Stimulated activated CD8-positive, alpha-beta memory T cell treated with anti-CD3 and anti-CD28 coated beads, Interleukin-4, amount 100 ng/mL, for 48 hours (primary cell): Measurements from ENCODE around the gene PNMT.
A peak's percentile ranks its signal among the peaks of the same experiment; 100 is the strongest.

Experiments
- DNase-seq: peaks from one replicate; pipeline ENCODE4 v3.0.0-alpha.2; 2020

Gene PNMT

GRCh38 chr17:39634384-39634871 lies 33.8 kb upstream of the PNMT start:
- DNase-seq: no peak

DNA sequence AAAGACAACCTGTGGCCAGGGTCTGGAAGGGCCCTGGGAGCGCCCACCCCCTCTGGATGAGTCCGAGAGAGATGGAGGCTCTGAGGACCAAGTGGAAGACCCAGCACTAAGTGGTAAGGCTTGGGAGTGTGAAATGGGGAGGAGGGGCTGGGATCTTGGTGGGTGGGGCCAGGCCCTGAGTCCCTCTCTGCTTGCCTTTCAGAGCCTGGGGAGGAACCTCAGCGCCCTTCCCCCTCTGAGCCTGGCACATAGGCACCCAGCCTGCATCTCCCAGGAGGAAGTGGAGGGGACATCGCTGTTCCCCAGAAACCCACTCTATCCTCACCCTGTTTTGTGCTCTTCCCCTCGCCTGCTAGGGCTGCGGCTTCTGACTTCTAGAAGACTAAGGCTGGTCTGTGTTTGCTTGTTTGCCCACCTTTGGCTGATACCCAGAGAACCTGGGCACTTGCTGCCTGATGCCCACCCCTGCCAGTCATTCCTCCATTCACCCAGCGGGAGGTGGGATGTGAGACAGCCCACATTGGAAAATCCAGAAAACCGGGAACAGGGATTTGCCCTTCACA lies 32.6 kb upstream of the PNMT start:
- no peak for DNase-seq

DNA sequence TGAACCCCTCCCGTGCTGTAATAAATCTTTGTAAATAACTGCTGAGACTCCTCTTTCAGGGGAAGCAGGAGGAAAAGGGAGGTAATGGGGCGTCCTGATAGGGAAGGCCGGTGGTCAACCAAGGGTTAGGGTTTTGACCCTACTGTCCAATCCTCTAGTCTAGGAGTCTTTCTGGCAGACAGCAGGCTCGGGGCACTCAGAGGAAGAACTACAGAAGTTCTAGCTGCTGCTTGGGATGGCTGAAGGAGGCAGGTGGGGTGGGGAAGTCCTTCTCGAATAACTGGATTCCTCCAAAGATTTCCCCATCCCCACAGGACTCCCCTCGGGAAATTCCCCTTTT lies 31.7 kb upstream of the PNMT start:
- peak; percentile 40 for DNase-seq

DNA sequence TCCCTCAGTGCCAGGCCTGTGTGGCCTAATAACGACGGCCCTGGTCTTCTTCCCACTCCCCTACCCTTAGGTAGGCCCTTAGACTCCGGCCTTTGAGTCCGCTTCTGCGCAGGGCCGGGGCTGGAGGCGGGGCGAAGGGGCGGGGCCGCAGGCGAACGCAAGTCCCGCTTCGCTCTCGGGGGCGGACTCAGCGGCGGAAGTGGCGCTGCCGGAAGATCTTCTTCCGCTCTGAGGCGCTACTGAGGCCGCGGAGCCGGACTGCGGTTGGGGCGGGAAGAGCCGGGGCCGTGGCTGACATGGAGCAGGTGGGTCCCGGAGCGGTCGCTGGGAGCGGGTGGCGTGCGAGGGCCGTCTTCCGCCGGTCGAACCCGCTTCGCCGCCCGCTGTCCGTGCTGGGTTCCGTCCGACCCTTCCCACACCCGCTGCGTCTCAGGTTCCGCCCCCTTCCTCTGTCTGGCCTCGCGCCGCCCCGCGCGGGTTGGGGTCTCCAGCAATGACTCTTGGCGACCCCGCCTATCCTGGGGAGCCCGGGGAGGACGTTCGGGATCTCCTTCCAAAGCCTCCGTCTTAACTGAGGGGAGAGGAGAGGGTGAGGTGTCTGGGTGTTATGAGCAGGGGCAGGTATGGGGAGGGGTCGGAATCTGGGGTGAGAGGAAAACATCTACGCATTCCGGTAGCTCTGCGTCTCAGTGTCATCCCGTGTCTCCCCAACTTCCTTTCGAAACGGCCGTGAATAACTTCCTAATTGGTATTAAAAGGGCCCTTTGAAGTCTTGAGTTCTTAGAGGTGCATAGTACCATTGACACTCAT lies 31.1 kb upstream of the PNMT start, which contains the start of gene STARD3:
TSS of gene STARD3 (plus strand) at position 218 of the 810 bp plus-strand sequence. CDS start 16,388 bp downstream, outside the sequence.
- DNase-seq: peak; percentile 95

- no peak for DNase-seq
Observed at GRCh38 chr17:39638317-39638716, 29.9 kb upstream of the PNMT start.

DNA sequence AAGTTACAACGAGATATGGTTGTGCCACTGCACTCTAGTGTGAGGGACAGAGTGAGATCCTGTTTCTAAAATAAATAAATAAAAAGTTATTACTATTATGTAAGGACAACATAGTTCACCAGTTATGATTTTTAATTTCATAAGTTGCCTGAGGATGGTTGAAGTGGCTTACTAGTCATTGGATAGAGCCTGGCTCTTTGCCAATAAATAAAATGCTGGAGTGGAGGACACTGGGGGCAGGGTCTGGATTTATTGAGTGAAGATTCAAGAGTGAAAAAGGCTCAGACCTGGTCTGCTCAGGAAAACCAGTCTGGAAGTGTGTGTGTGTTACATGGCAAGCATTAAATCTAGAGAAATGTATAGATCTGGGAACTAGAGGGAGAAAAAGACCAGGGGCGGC lies 29.2 kb upstream of the PNMT start:
- no peak for DNase-seq

DNA sequence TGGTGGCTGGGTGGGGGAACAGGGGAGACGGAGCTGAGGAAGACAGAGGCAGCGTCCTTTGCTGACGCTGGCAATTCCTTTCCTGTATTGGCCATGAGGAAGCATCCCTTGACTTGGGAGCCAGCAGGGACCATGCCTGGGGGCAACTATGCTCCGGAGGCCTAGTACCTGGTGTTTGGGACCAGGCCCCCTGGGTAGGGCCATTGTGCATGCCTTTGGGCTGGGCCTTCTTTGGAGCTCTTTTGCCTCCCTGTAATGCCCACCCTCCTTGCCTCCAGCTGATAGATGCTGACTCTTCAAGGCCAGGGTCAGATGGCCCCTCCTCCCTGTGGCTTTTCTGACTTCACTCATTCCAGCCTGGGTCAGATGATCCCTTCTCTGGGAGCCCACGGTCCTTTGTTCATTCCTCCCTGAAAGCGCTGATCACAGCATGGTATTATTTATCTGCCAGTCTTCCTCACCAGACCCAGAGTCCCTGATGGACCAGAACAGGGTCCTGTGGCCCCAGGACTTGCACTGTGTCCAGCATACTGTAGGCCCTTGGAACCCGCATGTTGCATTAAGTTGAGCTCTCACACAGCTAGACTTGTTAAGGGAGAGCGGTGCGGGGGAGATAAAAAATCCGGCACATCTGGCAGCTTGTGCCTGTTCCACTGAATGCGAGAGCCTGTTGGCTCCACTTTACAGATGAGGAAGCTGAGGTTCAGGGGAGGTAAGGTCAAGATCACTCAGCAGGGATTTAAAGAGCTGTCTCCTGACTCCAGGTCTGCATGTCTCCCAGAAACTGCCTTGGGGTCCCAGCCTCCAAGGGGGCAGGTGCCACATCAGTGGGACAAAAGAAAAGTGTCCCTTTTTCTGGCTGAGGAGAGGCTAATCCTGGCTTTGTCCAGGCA lies 28.4 kb upstream of the PNMT start:
- DNase-seq: no peak

DNA sequence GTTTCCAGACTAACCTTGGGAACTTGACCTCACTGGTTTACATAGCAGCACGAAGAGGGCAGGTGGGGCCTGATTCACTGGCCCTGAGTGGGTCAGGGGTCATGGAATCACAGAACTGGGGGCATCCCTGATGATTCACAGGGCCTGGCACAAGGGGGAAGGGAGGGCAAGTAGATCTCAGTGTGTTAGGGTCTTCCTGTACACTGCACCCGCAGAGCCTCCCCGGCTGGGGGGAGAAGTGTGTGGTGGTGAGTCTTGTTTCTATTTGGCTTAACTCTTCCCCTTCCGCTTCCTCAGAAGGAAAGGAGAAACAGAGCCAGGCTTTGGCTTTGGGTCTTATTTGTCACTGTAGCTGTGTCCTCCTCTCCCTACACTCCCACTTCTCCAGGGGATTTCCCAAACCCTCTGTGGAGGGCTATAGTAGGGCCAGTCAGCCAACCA lies 27.6 kb upstream of the PNMT start:
- no peak for DNase-seq

DNA sequence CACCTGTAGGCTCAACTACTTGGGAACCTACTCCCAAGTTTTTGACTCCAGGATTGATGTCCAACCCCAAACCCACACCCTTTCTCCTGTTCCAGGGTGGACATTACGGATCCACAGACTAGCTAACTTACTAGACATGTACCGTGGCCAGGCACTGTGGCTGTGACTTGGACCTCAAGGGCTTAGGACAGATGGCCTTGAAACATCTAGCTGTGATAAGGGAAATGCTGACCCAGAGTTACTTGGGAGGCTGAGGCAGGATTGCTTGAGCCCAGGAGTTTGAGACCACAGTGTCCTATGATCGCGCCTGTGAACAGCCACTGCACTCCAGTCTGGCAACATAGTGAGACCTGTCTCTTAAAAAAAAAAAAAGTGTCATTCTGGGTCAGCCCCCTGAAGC lies 27.2 kb upstream of the PNMT start:
- DNase-seq: no peak

DNA sequence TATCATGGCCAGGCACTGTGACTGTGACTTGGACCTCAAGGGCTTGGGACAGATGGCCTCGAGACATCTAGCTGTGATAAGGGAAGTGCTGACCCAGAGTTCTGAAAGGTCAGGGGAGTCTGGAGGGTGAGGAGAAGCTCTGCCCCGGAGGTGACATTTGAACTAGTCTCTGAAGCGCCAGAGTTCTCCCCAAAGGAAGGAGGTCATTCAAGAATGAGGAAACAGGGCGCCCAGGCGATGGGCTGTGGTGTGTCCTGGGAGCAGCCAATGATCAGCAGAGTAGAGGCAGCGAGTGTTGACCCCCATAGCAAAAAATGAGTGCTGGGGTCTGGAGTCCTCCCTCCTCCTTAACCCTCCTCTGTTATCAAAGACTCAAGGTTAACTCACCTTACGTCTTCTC lies 26.4 kb upstream of the PNMT start:
- DNase-seq: no peak

DNA sequence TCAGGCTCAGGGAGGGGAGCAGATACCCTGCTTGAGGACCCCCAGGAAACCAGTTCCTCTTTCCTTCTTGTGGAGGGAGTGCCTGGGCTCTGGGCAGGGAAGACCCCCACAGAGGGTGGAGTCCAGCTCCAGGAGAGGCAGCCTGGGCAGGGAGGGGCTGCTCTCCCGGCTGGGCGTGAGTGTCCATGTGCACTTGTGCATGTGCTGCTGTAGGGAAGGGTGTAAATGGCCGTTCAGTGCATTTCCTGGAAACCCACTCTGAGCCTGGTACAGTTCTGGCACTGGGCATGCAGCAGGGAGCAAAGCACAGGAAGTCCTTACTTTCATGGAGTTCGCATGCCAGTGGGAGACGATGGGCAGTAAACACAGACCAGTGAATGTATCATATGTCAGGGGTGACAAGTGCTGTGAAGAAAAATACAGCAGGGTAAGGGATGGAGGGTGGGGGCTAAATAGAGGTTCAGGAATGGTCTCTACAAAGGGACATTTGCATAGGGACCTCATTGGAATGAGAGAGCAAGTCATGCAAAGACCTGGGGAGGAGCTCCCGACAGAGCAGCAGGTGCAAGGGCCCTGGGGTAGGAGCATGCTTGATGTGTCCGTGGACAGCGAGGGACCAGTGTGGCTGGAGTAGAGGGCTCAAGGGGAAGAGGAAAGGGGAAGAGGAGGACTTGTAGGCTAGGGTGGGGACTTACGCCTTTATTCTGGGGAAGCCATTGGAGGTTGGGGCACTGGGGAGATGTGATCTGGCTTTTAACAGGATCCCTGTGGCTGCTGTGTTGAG lies 25.8 kb upstream of the PNMT start:
- no peak for DNase-seq

DNA sequence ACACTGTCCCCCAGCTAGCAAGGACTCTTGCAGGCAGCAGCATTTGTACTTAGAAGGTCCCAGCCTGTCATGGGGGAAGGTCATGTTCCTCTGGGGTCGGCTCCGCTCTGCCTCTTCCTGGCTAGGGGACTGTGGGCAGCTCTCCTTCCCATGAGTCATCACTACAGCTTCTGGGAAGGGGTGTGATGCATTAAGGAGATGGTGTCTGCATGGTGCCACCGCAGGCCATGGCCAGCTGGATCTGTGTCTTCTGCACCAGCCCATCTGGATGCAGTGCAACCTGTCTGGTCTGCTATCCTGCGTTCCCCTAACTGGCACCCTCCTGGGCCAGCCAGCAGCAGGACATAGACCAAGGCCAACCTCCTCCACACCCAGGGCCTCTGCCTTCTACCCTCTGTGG lies 25.0 kb upstream of the PNMT start:
- DNase-seq: no peak

- no peak for DNase-seq
Observed at GRCh38 chr17:39647256-39647655, 21.0 kb upstream of the PNMT start.

- DNase-seq: no peak
Observed at GRCh38 chr17:39648616-39649366, 19.5 kb upstream of the PNMT start.

DNA sequence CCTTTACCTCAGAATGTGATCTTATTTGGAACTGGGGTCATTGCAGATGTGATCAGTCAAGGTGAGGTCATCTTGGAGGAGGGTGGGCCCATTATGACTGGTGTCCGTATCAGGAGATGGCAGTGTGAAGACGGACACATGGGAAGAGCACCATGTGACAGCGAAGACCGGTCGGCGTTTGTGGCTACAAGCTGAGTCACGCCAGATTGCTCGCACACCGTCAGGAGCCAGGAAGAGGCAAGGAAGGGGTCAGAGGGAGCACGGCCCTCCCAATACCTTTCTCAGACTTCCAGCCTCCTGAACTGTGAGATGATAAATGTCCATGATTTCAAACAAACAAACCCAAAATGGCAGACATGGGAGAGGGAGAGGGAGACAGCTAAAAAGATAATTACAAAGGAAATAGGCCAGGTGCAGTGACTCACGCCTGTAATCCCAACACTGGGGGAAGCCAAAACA lies 18.1 kb upstream of the PNMT start:
- DNase-seq: no peak

DNA sequence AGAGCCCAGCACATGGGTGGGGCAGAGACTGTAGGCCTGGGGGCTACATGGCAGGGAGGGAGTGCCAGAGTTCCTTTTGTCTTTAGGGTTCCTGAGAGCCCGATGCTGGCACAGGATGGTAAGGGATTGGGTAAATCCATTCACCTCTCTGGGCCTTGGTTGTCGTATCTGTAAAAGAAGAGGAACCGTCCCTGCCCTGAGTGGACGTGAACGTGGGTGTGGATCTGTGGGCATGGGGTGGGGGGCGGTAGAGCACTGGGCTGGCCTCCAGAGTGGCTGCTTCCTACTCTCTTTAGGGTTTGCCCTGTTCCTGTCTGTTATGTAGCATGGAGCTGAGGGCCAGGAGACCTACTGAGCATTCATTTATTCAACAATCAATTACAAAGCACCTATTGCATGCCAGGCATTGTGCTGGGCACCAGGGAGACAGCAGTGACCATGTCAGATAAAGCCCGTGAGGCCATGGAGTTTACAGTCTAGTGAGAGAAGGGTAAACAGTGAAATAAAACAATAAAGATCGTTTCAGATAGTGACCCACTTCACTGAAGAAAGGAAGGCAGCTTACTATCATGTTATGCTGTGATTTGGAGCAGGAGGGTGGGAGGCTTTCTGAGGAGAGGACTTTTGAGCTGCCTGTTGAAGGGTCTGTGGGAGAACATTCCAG lies 16.2 kb upstream of the PNMT start:
- no peak for DNase-seq

- DNase-seq: no peak
Observed at GRCh38 chr17:39652587-39653315, 15.5 kb upstream of the PNMT start.

GRCh38 chr17:39653316-39653661 lies 15.0 kb upstream of the PNMT start:
- no peak for DNase-seq

GRCh38 chr17:39653662-39654331 lies 14.5 kb upstream of the PNMT start:
- DNase-seq: peak; percentile 95

DNA sequence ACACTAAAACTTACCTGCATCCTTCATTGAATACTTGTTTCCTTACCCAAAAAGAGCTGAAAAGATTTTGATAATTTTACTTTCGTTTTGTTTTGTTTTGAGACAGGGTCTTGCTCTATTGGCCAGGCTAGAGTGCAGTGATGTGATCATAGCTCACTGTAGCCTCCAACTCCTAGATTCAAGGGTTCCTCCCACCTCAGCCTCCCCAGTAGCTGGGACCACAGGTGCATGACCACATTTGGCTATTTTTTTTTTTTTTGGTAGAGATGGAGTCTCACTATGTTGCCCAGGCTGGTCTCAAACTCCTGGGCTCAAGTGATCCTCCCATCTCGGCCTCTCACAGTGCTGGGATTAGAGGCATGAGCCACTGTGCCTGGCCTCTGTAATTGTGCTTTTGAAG lies 13.1 kb upstream of the PNMT start:
- DNase-seq: no peak
